Neural cell (in vitro differentiated cells): ENCODE results near the gene TMPRSS4.

Source experiments
- CTCF ChIP-seq: fragments of 450-650 bp; IDR thresholded peaks from 2 replicates; pipeline ENCODE4 v1.5.1; 2014; ENCODE audit warnings: antibody characterized with exemption, mild to moderate bottlenecking, moderate library complexity; ENCODE audit not compliant: poor library complexity, severe bottlenecking
- EP300 ChIP-seq: fragments of 450-650 bp; conservative IDR thresholded peaks from 2 replicates; pipeline ENCODE4 v1.6.1; 2014; ENCODE audit warnings: antibody characterized with exemption, mild to moderate bottlenecking, moderate library complexity; ENCODE audit not compliant: poor library complexity, severe bottlenecking
- SMC3 ChIP-seq: fragments of 450-650 bp; conservative IDR thresholded peaks from 2 replicates; pipeline ENCODE4 v1.6.1; 2014; ENCODE audit warnings: antibody characterized with exemption, mild to moderate bottlenecking, moderate library complexity; ENCODE audit not compliant: poor library complexity

GRCh38 chr11:118051611-118052461 is 25.0 kb upstream of the TMPRSS4 start:
- TF ChIP-seq SMC3: no peak
- no peak for TF ChIP-seq CTCF
- no peak for TF ChIP-seq EP300
